ENCODE data around the gene RAPGEF5. TPM values are rescaled to one million over a fixed set of nuclear protein-coding genes. Genes with fewer than 3 reads are reported as not detected.

Gene RAPGEF5
- total and polyA plus RNA-seq, 2 experiments from 2014 or later, result 0.11 to 0.86 TPM

DNA sequence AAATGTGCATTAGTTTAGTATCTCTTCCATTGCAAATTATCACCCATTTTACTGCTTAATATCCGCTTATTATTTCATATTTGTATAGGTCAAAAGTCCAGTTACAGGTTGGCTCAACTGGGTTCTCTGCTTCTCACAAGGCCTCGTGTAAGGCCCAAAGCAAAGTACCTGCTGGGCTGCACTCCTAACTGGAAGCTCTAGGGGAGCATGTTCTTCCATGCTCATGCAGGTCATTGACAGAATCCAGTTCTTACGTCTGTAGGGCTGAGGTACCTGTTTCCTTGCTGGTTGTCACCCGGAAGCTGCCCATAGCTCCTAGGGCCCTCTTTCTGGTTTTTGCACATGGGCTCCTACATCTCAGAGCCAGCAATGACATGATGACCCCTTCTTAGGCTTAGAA lies 79.6 kb downstream of the RAPGEF5 start:
- in situ Hi-C loops (cut with MboI), result loop anchor here (25.0 kb wide), 1 partner anchor 165 kb away; no protein-coding TSS in a partner anchor
- Histone ChIP-seq H3F3A (ENCODE audit: insufficient read depth) (no peaks in the 10 kb centered on the region), H3K36me3 (ENCODE audit: low read depth) (no peaks in the 10 kb centered on the region), H3K27ac (no peak overlapping the region), H3K4me3 (no peak overlapping the region), H3K4me1 (ENCODE audit: insufficient read depth) (no peaks in the 10 kb centered on the region), H3K9me3 (ENCODE audit: low read depth) (no peaks in the 10 kb centered on the region), H3K79me2 (ENCODE audit: insufficient read depth) (no peaks in the 10 kb centered on the region), H2AFZ (no peak overlapping the region), H3K4me2 (ENCODE audit: unreplicated experiment) (no peak overlapping the region), H4K20me1 (ENCODE audit: insufficient read depth) (no peaks in the 10 kb centered on the region), H3K27me3 (replicated peaks; ENCODE audit: insufficient read depth) (no peaks in the 10 kb centered on the region), H3K9me2 (ENCODE audit: insufficient read depth) (no peaks in the 10 kb centered on the region), H3K9ac (no peak overlapping the region)
- WGBS, 2 experiments (ENCODE audit: low coverage in 1 of 2, low lambda C conversion rate in 2 of 2, missing lambda C conversion rate in 2 of 2), result 62 to 71% methylated on average over 4 of the region's 4 CpGs
- DNase-seq, result no peak
- TF ChIP-seq EZH2 (IDR thresholded peaks at IDR 0.05; ENCODE audit: insufficient read depth, poor library complexity, severe bottlenecking) (no peak), EZH2phosphoT487 (IDR thresholded peaks at IDR 0.05; ENCODE audit: insufficient read depth, low read depth) (no peak)

DNA sequence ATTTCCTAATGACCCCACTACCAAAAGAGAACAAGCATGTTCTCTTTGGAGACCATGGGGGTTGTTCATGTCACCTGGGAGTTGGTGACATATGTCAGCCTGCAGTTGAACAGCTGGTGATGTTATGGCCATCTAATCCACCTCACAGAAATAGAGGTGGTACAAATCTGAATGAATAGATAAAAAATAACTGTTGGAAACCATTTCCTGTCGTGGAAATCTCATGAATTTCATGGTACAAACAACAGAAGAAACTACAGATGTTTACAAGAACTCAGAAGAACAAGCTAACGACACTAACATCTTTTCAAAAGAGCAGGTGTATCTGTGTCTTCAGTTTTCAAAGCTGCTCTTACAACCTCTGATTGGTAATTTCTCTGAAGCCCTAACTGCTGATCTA lies 81.3 kb downstream of the RAPGEF5 start:
- no peak for DNase-seq
- H3K4me1 ChIP-seq (ENCODE audit: insufficient read depth), result no peaks in the 10 kb centered on the region
- 35 to 37% methylated on average over 2 of the region's 2 CpGs for WGBS, 2 experiments (ENCODE audit: low coverage in 1 of 2, low lambda C conversion rate in 2 of 2, missing lambda C conversion rate in 2 of 2)
- H3K27ac ChIP-seq, result no peak overlapping the region
- H3K27me3 ChIP-seq (replicated peaks; ENCODE audit: insufficient read depth), result no peaks in the 10 kb centered on the region
- in situ Hi-C loops (cut with MboI), result loop anchor here (25.0 kb wide), 1 partner anchor 163 kb away; no protein-coding TSS in a partner anchor
- H3K79me2 ChIP-seq (ENCODE audit: insufficient read depth), result no peaks in the 10 kb centered on the region
- H3F3A ChIP-seq (ENCODE audit: insufficient read depth), result no peaks in the 10 kb centered on the region
- no peaks in the 10 kb centered on the region for H4K20me1 ChIP-seq (ENCODE audit: insufficient read depth)
- H3K36me3 ChIP-seq (ENCODE audit: low read depth), result no peaks in the 10 kb centered on the region
- H2AFZ ChIP-seq, result no peak overlapping the region
- H3K4me3 ChIP-seq, result no peak overlapping the region
- no peaks in the 10 kb centered on the region for H3K9me3 ChIP-seq (ENCODE audit: low read depth)
- TF ChIP-seq EZH2 (IDR thresholded peaks at IDR 0.05; ENCODE audit: insufficient read depth, poor library complexity, severe bottlenecking) (no peak), EZH2phosphoT487 (IDR thresholded peaks at IDR 0.05; ENCODE audit: insufficient read depth, low read depth) (no peak)
- no peak overlapping the region for H3K9ac ChIP-seq
- H3K9me2 ChIP-seq (ENCODE audit: insufficient read depth), result no peaks in the 10 kb centered on the region
- no peak overlapping the region for H3K4me2 ChIP-seq (ENCODE audit: unreplicated experiment)

DNA sequence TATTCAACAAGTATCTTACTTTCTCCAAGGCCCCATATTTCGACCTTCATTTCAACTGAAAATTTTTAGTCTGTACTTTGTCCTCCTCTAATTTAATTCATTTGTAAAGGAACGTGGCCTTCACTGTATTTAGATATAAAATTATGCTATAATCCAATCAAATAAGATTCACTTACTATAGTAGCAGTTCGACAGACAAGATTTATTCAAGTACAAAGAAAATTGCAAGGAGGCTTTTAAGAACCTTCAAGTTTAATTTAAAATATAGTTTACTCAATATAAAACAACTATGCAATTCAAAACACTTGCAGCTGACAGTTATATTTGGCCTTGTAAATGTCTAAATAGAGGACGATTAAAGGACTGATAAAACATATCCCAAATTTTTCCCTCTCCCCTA lies 85.6 kb downstream of the RAPGEF5 start:
- no peak overlapping the region for H3K9ac ChIP-seq
- in situ Hi-C loops (cut with MboI), result no loop called here
- H2AFZ ChIP-seq, result no peak overlapping the region
- H3K27me3 ChIP-seq (replicated peaks; ENCODE audit: insufficient read depth), result no peaks in the 10 kb centered on the region
- TF ChIP-seq EZH2 (IDR thresholded peaks at IDR 0.05; ENCODE audit: insufficient read depth, poor library complexity, severe bottlenecking) (no peak), EZH2phosphoT487 (IDR thresholded peaks at IDR 0.05; ENCODE audit: insufficient read depth, low read depth) (no peak)
- H3K27ac ChIP-seq, result no peak overlapping the region
- H4K20me1 ChIP-seq (ENCODE audit: insufficient read depth), result no peaks in the 10 kb centered on the region
- no peaks in the 10 kb centered on the region; the same call in 1 of the 2 replicates for H3K4me1 ChIP-seq (ENCODE audit: insufficient read depth)
- WGBS, 2 experiments (ENCODE audit: low coverage in 1 of 2, low lambda C conversion rate in 2 of 2, missing lambda C conversion rate in 2 of 2), result 44 to 49% methylated on average over 4 of the region's 4 CpGs
- no peaks in the 10 kb centered on the region for H3K9me3 ChIP-seq (ENCODE audit: low read depth)
- H3F3A ChIP-seq (ENCODE audit: insufficient read depth), result no peaks in the 10 kb centered on the region
- H3K9me2 ChIP-seq (ENCODE audit: insufficient read depth), result no peaks in the 10 kb centered on the region
- DNase-seq, result no peak
- no peaks in the 10 kb centered on the region for H3K36me3 ChIP-seq (ENCODE audit: low read depth)
- H3K4me2 ChIP-seq (ENCODE audit: unreplicated experiment), result no peak overlapping the region
- H3K79me2 ChIP-seq (ENCODE audit: insufficient read depth), result no peaks in the 10 kb centered on the region
- no peak overlapping the region for H3K4me3 ChIP-seq

DNA sequence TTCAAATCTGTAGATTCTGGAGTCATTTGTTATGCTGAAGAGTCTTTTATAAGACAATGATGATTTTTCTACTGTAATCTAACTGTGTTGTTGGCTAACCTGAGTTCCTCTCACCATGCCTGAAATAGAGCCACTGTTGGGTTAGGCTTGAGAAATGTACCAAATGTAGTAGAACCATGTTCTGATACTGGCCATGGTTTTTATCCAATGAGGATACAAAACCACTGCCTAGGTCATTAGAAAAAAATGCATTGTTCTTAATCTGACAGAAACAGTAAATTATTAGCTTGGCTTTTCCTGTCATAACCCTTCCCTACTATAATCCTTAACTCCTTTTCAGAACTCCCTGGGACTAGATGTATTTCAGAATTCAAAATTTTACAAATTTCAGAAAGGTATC lies 86.6 kb downstream of the RAPGEF5 start:
- no peaks in the 10 kb centered on the region for H3K36me3 ChIP-seq (ENCODE audit: low read depth)
- H3K9me2 ChIP-seq (ENCODE audit: insufficient read depth), result no peaks in the 10 kb centered on the region
- TF ChIP-seq EZH2 (IDR thresholded peaks at IDR 0.05; ENCODE audit: insufficient read depth, poor library complexity, severe bottlenecking) (no peak), EZH2phosphoT487 (IDR thresholded peaks at IDR 0.05; ENCODE audit: insufficient read depth, low read depth) (no peak)
- DNase-seq, result no peak
- in situ Hi-C loops (cut with MboI), result no loop called here
- H2AFZ ChIP-seq, result no peak overlapping the region
- H3K4me3 ChIP-seq, result no peak overlapping the region
- H3K27me3 ChIP-seq (replicated peaks; ENCODE audit: insufficient read depth), result no peaks in the 10 kb centered on the region
- no peaks in the 10 kb centered on the region; the same call in 1 of the 2 replicates for H3K4me1 ChIP-seq (ENCODE audit: insufficient read depth)
- H3K4me2 ChIP-seq (ENCODE audit: unreplicated experiment), result no peak overlapping the region
- no peaks in the 10 kb centered on the region for H3F3A ChIP-seq (ENCODE audit: insufficient read depth)
- no peaks in the 10 kb centered on the region for H4K20me1 ChIP-seq (ENCODE audit: insufficient read depth)
- no peaks in the 10 kb centered on the region for H3K79me2 ChIP-seq (ENCODE audit: insufficient read depth)
- no peak overlapping the region for H3K27ac ChIP-seq
- H3K9me3 ChIP-seq (ENCODE audit: low read depth), result no peaks in the 10 kb centered on the region
- no peak overlapping the region for H3K9ac ChIP-seq

DNA sequence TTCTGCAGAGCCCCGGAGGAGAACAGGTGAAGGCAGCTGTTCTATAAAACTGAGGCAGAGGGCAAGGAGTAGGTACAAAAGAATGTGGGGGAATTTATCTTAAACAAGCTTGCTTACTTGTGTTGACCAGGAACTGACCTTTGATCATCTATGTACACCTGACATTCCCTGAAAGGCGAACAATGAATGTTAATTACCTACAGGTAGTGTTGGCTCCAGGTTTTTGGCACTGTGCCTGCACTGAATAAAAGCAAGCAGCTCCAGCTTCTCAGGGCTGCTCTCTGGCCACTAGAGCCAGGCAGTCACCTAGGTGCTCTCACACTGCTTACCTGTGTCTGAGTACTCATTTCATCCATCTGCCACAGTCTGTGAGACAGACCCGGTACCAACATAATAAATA lies 87.0 kb downstream of the RAPGEF5 start:
- DNase-seq, result no peak
- Histone ChIP-seq H3K27ac (no peak overlapping the region), H3K4me3 (no peak overlapping the region), H2AFZ (no peak overlapping the region), H4K20me1 (ENCODE audit: insufficient read depth) (no peaks in the 10 kb centered on the region), H3K4me1 (ENCODE audit: insufficient read depth) (no peaks in the 10 kb centered on the region; the same call in 1 of the 2 replicates), H3K79me2 (ENCODE audit: insufficient read depth) (no peaks in the 10 kb centered on the region), H3K9me3 (ENCODE audit: low read depth) (no peaks in the 10 kb centered on the region), H3K27me3 (replicated peaks; ENCODE audit: insufficient read depth) (no peaks in the 10 kb centered on the region), H3K36me3 (ENCODE audit: low read depth) (no peaks in the 10 kb centered on the region), H3K4me2 (ENCODE audit: unreplicated experiment) (no peak overlapping the region), H3K9me2 (ENCODE audit: insufficient read depth) (no peaks in the 10 kb centered on the region), H3F3A (ENCODE audit: insufficient read depth) (no peaks in the 10 kb centered on the region), H3K9ac (no peak overlapping the region)
- in situ Hi-C loops (cut with MboI), result no loop called here
- TF ChIP-seq EZH2 (IDR thresholded peaks at IDR 0.05; ENCODE audit: insufficient read depth, poor library complexity, severe bottlenecking) (no peak), EZH2phosphoT487 (IDR thresholded peaks at IDR 0.05; ENCODE audit: insufficient read depth, low read depth) (no peak)
- WGBS, 2 experiments (ENCODE audit: low coverage in 1 of 2, low lambda C conversion rate in 2 of 2, missing lambda C conversion rate in 2 of 2), result 88% methylated on average over 3 of the region's 3 CpGs
